GM23338 (cell line): ENCODE results near the gene SKOR1. TPM values are rescaled to one million over a fixed set of nuclear protein-coding genes. Genes with fewer than 3 reads are reported as not detected.

Experiments
- ATAC-seq: fragments of 200-7000 bp; cut with Tn5 transposase; 3 replicates; pipeline ENCODE4 v1.9.1; 2020
- DNase-seq: peaks from one replicate; pipeline ENCODE4 v3.0.0-alpha.2; 2015; ENCODE audit warnings: low spot score
- H2AFZ ChIP-seq: fragments of 200-600 bp; sonication (generic); 2 replicates; pipeline ENCODE4 v1.8.0; 2016; ENCODE audit warnings: antibody characterized with exemption, mild to moderate bottlenecking, moderate library complexity
- H3F3A ChIP-seq: fragments of 200-600 bp; sonication (generic); replicated peaks from 2 replicates; pipeline ENCODE4 v1.8.0; 2017; ENCODE audit warnings: antibody characterized with exemption, mixed run types, low read depth
- H3K27ac ChIP-seq: fragments of 200-600 bp; sonication (generic); 2 replicates; pipeline ENCODE4 v1.6.1; 2016; ENCODE audit warnings: low read depth
- H3K27me3 ChIP-seq: fragments of 200-600 bp; sonication (generic); 2 replicates; pipeline ENCODE4 v1.8.0; 2016; ENCODE audit warnings: mild to moderate bottlenecking, mixed run types, moderate library complexity; ENCODE audit not compliant: insufficient read depth
- H3K36me3 ChIP-seq: fragments of 200-600 bp; sonication (generic); 2 replicates; pipeline ENCODE4 v1.8.0; 2016; ENCODE audit warnings: mild to moderate bottlenecking; ENCODE audit not compliant: insufficient read depth
- H3K4me1 ChIP-seq: fragments of 200-600 bp; sonication (generic); 2 replicates; pipeline ENCODE4 v1.8.0; 2016; ENCODE audit warnings: mild to moderate bottlenecking, moderate library complexity; ENCODE audit not compliant: insufficient read depth
- H3K4me2 ChIP-seq: fragments of 200-600 bp; sonication (generic); 2 replicates; pipeline ENCODE4 v1.7.1; 2017; ENCODE audit warnings: mixed run types
- H3K4me3 ChIP-seq: fragments of 200-600 bp; sonication (generic); 2 replicates; pipeline ENCODE4 v1.6.1; 2016; ENCODE audit warnings: mixed run types
- H3K79me2 ChIP-seq: fragments of 200-600 bp; sonication (generic); replicated peaks from 2 replicates; pipeline ENCODE4 v1.8.0; 2017; ENCODE audit warnings: mild to moderate bottlenecking; ENCODE audit not compliant: insufficient read depth
- H3K9me2 ChIP-seq: fragments of 200-600 bp; sonication (generic); 2 replicates; pipeline ENCODE4 v1.8.0; 2017; ENCODE audit not compliant: insufficient read depth
- H4K20me1 ChIP-seq: fragments of 200-600 bp; sonication (generic); replicated peaks from 2 replicates; pipeline ENCODE4 v1.8.0; 2017; ENCODE audit warnings: mild to moderate bottlenecking; ENCODE audit not compliant: insufficient read depth
- H3K27ac Mint-ChIP-seq: 2 replicates; pipeline ENCODE4 v1.8.0; 2020; ENCODE audit warnings: inconsistent platforms, mild to moderate bottlenecking, moderate library complexity, mixed read lengths
- H3K27me3 Mint-ChIP-seq: 3 replicates; pipeline ENCODE4 v1.8.0; 2022; ENCODE audit warnings: low read depth, mild to moderate bottlenecking, moderate library complexity, mixed read lengths, inconsistent platforms; ENCODE audit not compliant: insufficient read depth, poor library complexity
- H3K36me3 Mint-ChIP-seq: 3 replicates; pipeline ENCODE4 v1.8.0; 2021; ENCODE audit warnings: low read depth, mild to moderate bottlenecking, inconsistent platforms, moderate library complexity, mixed read lengths
- H3K4me1 Mint-ChIP-seq: 3 replicates; pipeline ENCODE4 v1.8.0; 2020; ENCODE audit warnings: mild to moderate bottlenecking, inconsistent platforms, mixed read lengths
- H3K4me3 Mint-ChIP-seq: 3 replicates; pipeline ENCODE4 v1.8.0; 2021; ENCODE audit warnings: moderate library complexity, mild to moderate bottlenecking, inconsistent platforms, mixed read lengths
- H3K9me3 Mint-ChIP-seq: 3 replicates; pipeline ENCODE4 v1.8.0; 2020; ENCODE audit warnings: moderate library complexity, mild to moderate bottlenecking, inconsistent platforms, mixed read lengths
- ETS1 ChIP-seq: IDR thresholded peaks from 2 replicates; pipeline ENCODE4 v1.6.1; 2016; ENCODE audit warnings: antibody characterized with exemption
- EZH2 ChIP-seq: fragments of 200-600 bp; sonication (generic); IDR thresholded peaks from one replicate; pipeline ENCODE4 v1.8.0; 2017; ENCODE audit warnings: antibody characterized with exemption, mild to moderate bottlenecking, low read depth; ENCODE audit not compliant: unreplicated experiment
- EZH2phosphoT487 ChIP-seq: fragments of 200-600 bp; sonication (generic); IDR thresholded peaks from one replicate; pipeline ENCODE4 v1.8.1; 2018; ENCODE audit warnings: antibody characterized with exemption; ENCODE audit not compliant: unreplicated experiment
- NANOG ChIP-seq: IDR thresholded peaks from 2 replicates; pipeline ENCODE4 v1.6.1; 2016; ENCODE audit warnings: antibody characterized with exemption, borderline replicate concordance
- POLR2AphosphoS5 ChIP-seq: IDR thresholded peaks from 2 replicates; pipeline ENCODE4 v1.6.1; 2016; ENCODE audit warnings: antibody characterized with exemption, low read depth
- STAT1 ChIP-seq: IDR thresholded peaks from one replicate; pipeline ENCODE4 v1.6.1; 2016; ENCODE audit warnings: antibody characterized with exemption; ENCODE audit not compliant: unreplicated experiment
- polyA plus RNA-seq: library from polyadenylated mRNA; unstranded; fragments of >200 nt; fragmentation: Nextera tagmentation; extraction: Ambion mirVana; gene quantifications from 2 replicates; pipeline ENCODE4 v1.2.1, GENCODE V29; 2016
- total RNA-seq: library from RNA; depleted of rRNA; stranded (reverse); fragments of >200 nt; shearing (Covaris generic); gene quantifications from 2 replicates; pipeline ENCODE4 v1.2.3, GENCODE V29; 2014
- TF ChIP-seq, protein P1 (sequence below): fragments of 250-450 bp; sonication (Bioruptor Pico); IDR thresholded peaks from 2 replicates; pipeline ENCODE4 v1.5.0; 2020; ENCODE audit warnings: mild to moderate bottlenecking, moderate library complexity

SKOR1 gene
- total and polyA plus RNA-seq, 2 experiments from 2014 or later: 0.17 TPM; not detected in 1

DNA sequence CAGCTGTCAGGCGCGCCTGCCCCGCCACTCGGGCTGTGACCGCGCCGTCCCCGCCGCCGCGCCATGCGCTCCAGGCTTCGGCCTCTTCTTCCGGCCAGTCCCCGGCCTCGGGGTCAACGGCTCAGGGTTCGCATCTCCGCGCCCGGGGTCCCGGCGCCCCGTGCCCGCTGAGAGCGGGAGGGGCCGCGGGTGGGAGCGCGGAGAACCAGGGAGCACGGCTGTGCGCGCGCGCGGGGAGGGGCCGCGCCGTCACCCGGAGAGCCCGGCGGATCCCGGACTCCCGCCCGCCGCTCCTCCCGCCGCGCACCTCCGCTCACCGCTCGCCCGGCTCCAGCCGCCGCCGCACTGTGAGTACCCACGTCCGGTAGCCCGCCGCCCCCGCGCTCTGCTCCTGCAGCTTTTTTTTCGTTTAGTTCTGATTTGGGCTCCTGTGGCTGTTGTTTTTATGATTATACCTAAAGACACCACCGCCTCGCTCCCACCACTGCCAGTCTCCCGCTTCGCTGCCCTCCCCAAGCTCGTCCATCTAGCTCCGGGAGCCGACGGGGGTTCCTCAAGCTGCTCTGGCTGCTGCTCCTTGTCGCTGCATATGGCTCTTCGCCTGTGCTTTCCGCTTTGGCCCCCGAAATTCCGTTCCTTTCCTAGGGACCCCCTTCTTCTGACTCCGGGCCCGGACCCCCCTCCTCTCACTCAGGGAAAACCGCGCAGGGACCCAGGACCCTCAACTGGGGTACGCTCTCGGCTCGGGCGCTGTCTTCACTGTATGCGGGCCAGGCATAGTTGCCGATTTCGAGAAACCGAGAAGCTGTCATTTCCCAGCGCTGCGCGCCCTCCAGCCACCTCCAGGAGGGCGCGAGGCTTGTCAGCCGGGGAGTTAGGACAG, 1.8 kb upstream of the SKOR1 start:
- Histone ChIP-seq H3K4me2 (peak overlapping the region; percentile 75), H3K9me2 (no peaks in the 10 kb centered on the region), H3K27me3 (peaks cover 100% of the 10 kb centered on the region), H3K79me2 (no peaks in the 10 kb centered on the region), H3K4me1 (peaks cover 52% of the 10 kb centered on the region), H2AFZ (no peak overlapping the region), H3K4me3 (peak overlapping the region; percentile 53), H4K20me1 (peaks cover 7% of the 10 kb centered on the region), H3F3A (peaks cover 14% of the 10 kb centered on the region), H3K36me3 (no peaks in the 10 kb centered on the region), H3K27ac (no peak overlapping the region)
- ATAC-seq (no peak), DNase-seq (peak; percentile 48)
- H3K36me3 Mint-ChIP-seq: peaks cover 6% of the 10 kb centered on the region; the same call in 1 of the 3 replicates
- H3K4me3 Mint-ChIP-seq: peak overlapping the region; percentile 76
- H3K9me3 Mint-ChIP-seq: peaks cover 11% of the 10 kb centered on the region
- peaks cover 48% of the 10 kb centered on the region for H3K4me1 Mint-ChIP-seq
- TF ChIP-seq EZH2phosphoT487: peak; percentile 92
- TF ChIP-seq, protein P1, sequence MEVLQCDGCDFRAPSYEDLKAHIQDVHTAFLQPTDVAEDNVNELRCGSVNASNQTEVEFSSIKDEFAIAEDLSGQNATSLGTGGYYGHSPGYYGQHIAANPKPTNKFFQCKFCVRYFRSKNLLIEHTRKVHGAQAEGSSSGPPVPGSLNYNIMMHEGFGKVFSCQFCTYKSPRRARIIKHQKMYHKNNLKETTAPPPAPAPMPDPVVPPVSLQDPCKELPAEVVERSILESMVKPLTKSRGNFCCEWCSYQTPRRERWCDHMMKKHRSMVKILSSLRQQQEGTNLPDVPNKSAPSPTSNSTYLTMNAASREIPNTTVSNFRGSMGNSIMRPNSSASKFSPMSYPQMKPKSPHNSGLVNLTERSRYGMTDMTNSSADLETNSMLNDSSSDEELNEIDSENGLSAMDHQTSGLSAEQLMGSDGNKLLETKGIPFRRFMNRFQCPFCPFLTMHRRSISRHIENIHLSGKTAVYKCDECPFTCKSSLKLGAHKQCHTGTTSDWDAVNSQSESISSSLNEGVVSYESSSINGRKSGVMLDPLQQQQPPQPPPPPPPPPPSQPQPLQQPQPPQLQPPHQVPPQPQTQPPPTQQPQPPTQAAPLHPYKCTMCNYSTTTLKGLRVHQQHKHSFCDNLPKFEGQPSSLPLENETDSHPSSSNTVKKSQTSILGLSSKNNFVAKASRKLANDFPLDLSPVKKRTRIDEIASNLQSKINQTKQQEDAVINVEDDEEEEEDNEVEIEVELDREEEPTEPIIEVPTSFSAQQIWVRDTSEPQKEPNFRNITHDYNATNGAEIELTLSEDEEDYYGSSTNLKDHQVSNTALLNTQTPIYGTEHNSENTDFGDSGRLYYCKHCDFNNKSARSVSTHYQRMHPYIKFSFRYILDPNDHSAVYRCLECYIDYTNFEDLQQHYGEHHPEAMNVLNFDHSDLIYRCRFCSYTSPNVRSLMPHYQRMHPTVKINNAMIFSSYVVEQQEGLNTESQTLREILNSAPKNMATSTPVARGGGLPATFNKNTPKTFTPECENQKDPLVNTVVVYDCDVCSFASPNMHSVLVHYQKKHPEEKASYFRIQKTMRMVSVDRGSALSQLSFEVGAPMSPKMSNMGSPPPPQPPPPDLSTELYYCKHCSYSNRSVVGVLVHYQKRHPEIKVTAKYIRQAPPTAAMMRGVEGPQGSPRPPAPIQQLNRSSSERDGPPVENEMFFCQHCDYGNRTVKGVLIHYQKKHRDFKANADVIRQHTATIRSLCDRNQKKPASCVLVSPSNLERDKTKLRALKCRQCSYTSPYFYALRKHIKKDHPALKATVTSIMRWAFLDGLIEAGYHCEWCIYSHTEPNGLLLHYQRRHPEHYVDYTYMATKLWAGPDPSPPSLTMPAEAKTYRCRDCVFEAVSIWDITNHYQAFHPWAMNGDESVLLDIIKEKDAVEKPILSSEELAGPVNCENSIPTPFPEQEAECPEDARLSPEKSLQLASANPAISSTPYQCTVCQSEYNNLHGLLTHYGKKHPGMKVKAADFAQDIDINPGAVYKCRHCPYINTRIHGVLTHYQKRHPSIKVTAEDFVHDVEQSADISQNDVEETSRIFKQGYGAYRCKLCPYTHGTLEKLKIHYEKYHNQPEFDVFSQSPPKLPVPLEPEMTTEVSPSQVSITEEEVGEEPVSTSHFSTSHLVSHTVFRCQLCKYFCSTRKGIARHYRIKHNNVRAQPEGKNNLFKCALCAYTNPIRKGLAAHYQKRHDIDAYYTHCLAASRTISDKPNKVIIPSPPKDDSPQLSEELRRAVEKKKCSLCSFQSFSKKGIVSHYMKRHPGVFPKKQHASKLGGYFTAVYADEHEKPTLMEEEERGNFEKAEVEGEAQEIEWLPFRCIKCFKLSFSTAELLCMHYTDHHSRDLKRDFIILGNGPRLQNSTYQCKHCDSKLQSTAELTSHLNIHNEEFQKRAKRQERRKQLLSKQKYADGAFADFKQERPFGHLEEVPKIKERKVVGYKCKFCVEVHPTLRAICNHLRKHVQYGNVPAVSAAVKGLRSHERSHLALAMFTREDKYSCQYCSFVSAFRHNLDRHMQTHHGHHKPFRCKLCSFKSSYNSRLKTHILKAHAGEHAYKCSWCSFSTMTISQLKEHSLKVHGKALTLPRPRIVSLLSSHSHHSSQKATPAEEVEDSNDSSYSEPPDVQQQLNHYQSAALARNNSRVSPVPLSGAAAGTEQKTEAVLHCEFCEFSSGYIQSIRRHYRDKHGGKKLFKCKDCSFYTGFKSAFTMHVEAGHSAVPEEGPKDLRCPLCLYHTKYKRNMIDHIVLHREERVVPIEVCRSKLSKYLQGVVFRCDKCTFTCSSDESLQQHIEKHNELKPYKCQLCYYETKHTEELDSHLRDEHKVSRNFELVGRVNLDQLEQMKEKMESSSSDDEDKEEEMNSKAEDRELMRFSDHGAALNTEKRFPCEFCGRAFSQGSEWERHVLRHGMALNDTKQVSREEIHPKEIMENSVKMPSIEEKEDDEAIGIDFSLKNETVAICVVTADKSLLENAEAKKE (CRISPR knock-in tag): no peak
- TF ChIP-seq EZH2: peak; percentile 96
- TF ChIP-seq ETS1: no peak
- TF ChIP-seq NANOG: no peak
- TF ChIP-seq POLR2AphosphoS5: no peak
- no peak for TF ChIP-seq STAT1
- H3K27me3 Mint-ChIP-seq: peaks cover 85% of the 10 kb centered on the region
- no peak overlapping the region for H3K27ac Mint-ChIP-seq
